OCI-M2 (cell line): ENCODE results near the gene NCKIPSD.
"Not testable (repeated sequence)": the region's sequence is repeated elsewhere in the genome, so short reads cannot be mapped to it uniquely, and the experiment has no call there.

ENCODE experiments used
- DNase-seq: peaks from one replicate; lab custom pipeline; 2025; ENCODE audit not compliant: unreplicated experiment; lab: John Stamatoyannopoulos, UW

NCKIPSD gene

GRCh38 chr3:48685603-48686511 lies at the start of gene NCKIPSD:
TSS of gene NCKIPSD (minus strand) at chr3:48685915. CDS start at chr3:48685807, 108 bp downstream.
- DNase-seq: peak; percentile 21

- not testable (repeated sequence) for DNase-seq
These were observed 49.5 kb upstream of the NCKIPSD start for GRCh38 chr3:48735075-48735767.

GRCh38 chr3:48734541-48734940 lies 48.8 kb upstream of the NCKIPSD start:
- DNase-seq: not testable (repeated sequence)

- not testable (repeated sequence) for DNase-seq
These were observed 48.2 kb upstream of the NCKIPSD start for GRCh38 chr3:48733752-48734518.

GRCh38 chr3:48727511-48727910 lies 41.8 kb upstream of the NCKIPSD start:
- no peak for DNase-seq

GRCh38 chr3:48725185-48725855 lies 39.6 kb upstream of the NCKIPSD start:
- DNase-seq: not testable (repeated sequence)

- DNase-seq: no peak
These were observed 38.0 kb upstream of the NCKIPSD start for GRCh38 chr3:48723725-48724124.

- not testable (repeated sequence) for DNase-seq
These were observed 37.6 kb upstream of the NCKIPSD start for GRCh38 chr3:48723293-48723692.

- DNase-seq: peak; percentile 85
These were observed 31.4 kb upstream of the NCKIPSD start, which contains the start of gene IP6K2 for GRCh38 chr3:48716982-48717746. TSS of gene IP6K2 (minus strand) at chr3:48717221. CDS start at chr3:48695291, 21,930 bp downstream.

- DNase-seq: no peak
These were observed 30.8 kb upstream of the NCKIPSD start for GRCh38 chr3:48716508-48716981.

GRCh38 chr3:48715174-48715800 lies 29.6 kb upstream of the NCKIPSD start:
- no peak for DNase-seq

- no peak for DNase-seq
These were observed 26.0 kb upstream of the NCKIPSD start for GRCh38 chr3:48711727-48712126.

GRCh38 chr3:48709051-48709461 lies 23.3 kb upstream of the NCKIPSD start:
- no peak for DNase-seq

GRCh38 chr3:48708481-48708889 lies 22.8 kb upstream of the NCKIPSD start:
- DNase-seq: no peak

- DNase-seq: no peak
These were observed 21.4 kb upstream of the NCKIPSD start for GRCh38 chr3:48707157-48707556.

GRCh38 chr3:48702320-48702920 lies 16.7 kb upstream of the NCKIPSD start:
- no peak for DNase-seq

- no peak for DNase-seq
These were observed 15.2 kb upstream of the NCKIPSD start for GRCh38 chr3:48700731-48701405.

- no peak for DNase-seq
These were observed 13.2 kb upstream of the NCKIPSD start for GRCh38 chr3:48698891-48699290.
